ENCODE results near the gene GATA5.

GRCh38 chr20:62455929-62456328 lies 19.9 kb downstream of the GATA5 start:
- TF ChIP-seq, protein P1, sequence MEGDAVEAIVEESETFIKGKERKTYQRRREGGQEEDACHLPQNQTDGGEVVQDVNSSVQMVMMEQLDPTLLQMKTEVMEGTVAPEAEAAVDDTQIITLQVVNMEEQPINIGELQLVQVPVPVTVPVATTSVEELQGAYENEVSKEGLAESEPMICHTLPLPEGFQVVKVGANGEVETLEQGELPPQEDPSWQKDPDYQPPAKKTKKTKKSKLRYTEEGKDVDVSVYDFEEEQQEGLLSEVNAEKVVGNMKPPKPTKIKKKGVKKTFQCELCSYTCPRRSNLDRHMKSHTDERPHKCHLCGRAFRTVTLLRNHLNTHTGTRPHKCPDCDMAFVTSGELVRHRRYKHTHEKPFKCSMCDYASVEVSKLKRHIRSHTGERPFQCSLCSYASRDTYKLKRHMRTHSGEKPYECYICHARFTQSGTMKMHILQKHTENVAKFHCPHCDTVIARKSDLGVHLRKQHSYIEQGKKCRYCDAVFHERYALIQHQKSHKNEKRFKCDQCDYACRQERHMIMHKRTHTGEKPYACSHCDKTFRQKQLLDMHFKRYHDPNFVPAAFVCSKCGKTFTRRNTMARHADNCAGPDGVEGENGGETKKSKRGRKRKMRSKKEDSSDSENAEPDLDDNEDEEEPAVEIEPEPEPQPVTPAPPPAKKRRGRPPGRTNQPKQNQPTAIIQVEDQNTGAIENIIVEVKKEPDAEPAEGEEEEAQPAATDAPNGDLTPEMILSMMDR (IDR thresholded peaks at IDR 0.05), result no peak
- TF ChIP-seq EP300 (IDR thresholded peaks at IDR 0.05; ENCODE audit: borderline replicate concordance in 1 of 2, low read depth in 1 of 2, low read length in 1 of 2) (no peak), POLR2AphosphoS5 (IDR thresholded peaks at IDR 0.05; ENCODE audit: low read depth, low read length) (no peak), EZH2phosphoT487 (IDR thresholded peaks at IDR 0.05; ENCODE audit: borderline replicate concordance, low read depth) (no peak), TAF1 (IDR thresholded peaks at IDR 0.05; ENCODE audit: borderline replicate concordance, low read depth, low read length) (no peak), NRF1 (IDR thresholded peaks at IDR 0.05; ENCODE audit: low read depth, low read length) (no peak), USF1 (IDR thresholded peaks at IDR 0.05; ENCODE audit: borderline replicate concordance, low read depth) (no peak), GATA2 (CRISPR knock-in tag; IDR thresholded peaks at IDR 0.05) (no peak)
- TF ChIP-seq, protein P2, sequence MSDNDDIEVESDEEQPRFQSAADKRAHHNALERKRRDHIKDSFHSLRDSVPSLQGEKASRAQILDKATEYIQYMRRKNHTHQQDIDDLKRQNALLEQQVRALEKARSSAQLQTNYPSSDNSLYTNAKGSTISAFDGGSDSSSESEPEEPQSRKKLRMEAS (IDR thresholded peaks at IDR 0.05; ENCODE audit: low read depth), result no peak
